ENCODE results near the gene GRIN2C.

DNA sequence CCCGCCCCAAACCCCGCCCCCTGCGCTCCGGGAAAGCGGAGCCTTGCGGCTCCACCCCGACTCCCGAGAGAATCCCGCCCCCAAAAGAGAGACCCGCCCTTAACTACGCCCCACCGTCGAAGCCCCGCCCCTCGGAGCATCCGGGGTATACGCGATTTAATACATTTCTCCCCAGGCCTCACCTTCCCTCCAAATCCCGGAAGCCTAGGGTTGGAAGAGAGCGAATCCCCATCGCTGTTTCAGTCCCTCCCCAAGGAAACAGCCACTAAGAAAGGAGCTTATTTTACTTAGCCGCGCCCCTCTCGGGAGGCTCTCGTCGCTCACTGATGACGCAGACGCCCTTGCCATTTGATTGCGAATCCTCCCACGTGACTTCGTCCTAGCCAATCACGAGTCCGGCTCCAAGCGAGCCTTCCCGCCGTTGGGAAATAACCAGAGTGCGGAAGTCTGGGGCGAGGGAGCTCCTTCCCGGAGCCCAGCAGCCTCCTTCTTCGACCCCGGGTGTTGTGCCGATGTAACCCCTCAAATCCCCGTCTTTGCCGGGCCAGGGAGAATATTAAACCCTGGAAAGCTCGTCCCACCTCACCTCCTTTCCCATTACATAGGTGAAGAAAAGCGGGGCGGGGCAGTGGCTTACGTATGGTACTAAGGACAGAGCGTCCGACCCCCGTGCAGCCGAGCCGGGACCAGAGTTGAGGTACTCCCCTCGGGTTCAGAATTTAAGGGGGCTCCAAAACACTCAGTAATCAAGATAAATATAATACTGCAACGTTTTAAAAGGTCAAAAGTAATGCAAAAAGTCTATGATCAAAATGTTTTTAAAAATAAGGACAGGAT lies 13.6 kb upstream of the GRIN2C start:
- TF ChIP-seq, protein P1, sequence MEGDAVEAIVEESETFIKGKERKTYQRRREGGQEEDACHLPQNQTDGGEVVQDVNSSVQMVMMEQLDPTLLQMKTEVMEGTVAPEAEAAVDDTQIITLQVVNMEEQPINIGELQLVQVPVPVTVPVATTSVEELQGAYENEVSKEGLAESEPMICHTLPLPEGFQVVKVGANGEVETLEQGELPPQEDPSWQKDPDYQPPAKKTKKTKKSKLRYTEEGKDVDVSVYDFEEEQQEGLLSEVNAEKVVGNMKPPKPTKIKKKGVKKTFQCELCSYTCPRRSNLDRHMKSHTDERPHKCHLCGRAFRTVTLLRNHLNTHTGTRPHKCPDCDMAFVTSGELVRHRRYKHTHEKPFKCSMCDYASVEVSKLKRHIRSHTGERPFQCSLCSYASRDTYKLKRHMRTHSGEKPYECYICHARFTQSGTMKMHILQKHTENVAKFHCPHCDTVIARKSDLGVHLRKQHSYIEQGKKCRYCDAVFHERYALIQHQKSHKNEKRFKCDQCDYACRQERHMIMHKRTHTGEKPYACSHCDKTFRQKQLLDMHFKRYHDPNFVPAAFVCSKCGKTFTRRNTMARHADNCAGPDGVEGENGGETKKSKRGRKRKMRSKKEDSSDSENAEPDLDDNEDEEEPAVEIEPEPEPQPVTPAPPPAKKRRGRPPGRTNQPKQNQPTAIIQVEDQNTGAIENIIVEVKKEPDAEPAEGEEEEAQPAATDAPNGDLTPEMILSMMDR (conservative IDR thresholded peaks at IDR 0.05 in 1 of 2, IDR thresholded peaks at IDR 0.05 in 1 of 2; ENCODE audit: low read depth in 1 of 2, low read length in 2 of 2), result no peak
- no peak for TF ChIP-seq EZH2 (IDR thresholded peaks at IDR 0.05; ENCODE audit: low read length, missing control alignments)
